Fibroblast of the aortic adventitia (primary cell): Measurements from ENCODE around the gene OR11H1. TPM values are rescaled to one million over a fixed set of nuclear protein-coding genes. Genes with fewer than 3 reads are reported as not detected.
"Not testable (repeated sequence)": the region's sequence is repeated elsewhere in the genome, so short reads cannot be mapped to it uniquely, and the experiment has no call there.

Experiments
- DNase-seq: peaks from one replicate; pipeline ENCODE4 v3.0.0-alpha.2; 2010; ENCODE audit warnings: low read depth
- H3K4me3 ChIP-seq: 2 replicates; pipeline ENCODE4 v1.5.1; 2011; ENCODE audit warnings: low read depth, mild to moderate bottlenecking, control low read depth, low read length, moderate library complexity
- total RNA-seq: library from RNA; depleted of rRNA; stranded (reverse); fragments of >200 nt; gene quantifications from 2 replicates; pipeline ENCODE4 v1.2.3, GENCODE V29; 2012; ENCODE audit warnings: low replicate concordance

Gene OR11H1
- total RNA-seq = not detected in 2 replicates

GRCh38 chr22:15527892-15528291 lies at the start of gene OR11H1:
Gene OR11H1 (plus strand): TSS chr22:15528192. CDS start chr22:15528192, 0 bp downstream.
- H3K4me3 ChIP-seq, DNase-seq: not testable (repeated sequence)

GRCh38 chr22:15509967-15510366 lies 18.0 kb upstream of the OR11H1 start:
- not testable (repeated sequence) for H3K4me3 ChIP-seq, DNase-seq

- DNase-seq, H3K4me3 ChIP-seq: not testable (repeated sequence)
Observed at GRCh38 chr22:15515896-15516295, 12.1 kb upstream of the OR11H1 start.

GRCh38 chr22:15553767-15554166 lies 25.8 kb downstream of the OR11H1 start:
- not testable (repeated sequence) for H3K4me3 ChIP-seq, DNase-seq

GRCh38 chr22:15563461-15563860 lies 35.5 kb downstream of the OR11H1 start:
- H3K4me3 ChIP-seq, DNase-seq: not testable (repeated sequence)

- not testable (repeated sequence) for H3K4me3 ChIP-seq, DNase-seq
Observed at GRCh38 chr22:15565063-15565462, 37.1 kb downstream of the OR11H1 start.

Other genes with a start within 250 kb of the OR11H1 start
- not detected in 2 replicates for gene POTEH, start 161.8 kb downstream of the OR11H1 start, total RNA-seq